BE2C (cell line): ENCODE results near the gene RNGTT.

Source experiments
- DNase-seq: peaks from one replicate; pipeline ENCODE4 v3.0.0-alpha.2; 2020
- H3K27me3 ChIP-seq: fragments of 250-450 bp; sonication (Bioruptor Pico); 2 replicates; pipeline ENCODE4 v1.5.1; 2020; ENCODE audit warnings: mild to moderate bottlenecking
- H3K36me3 ChIP-seq: fragments of 250-450 bp; sonication (Bioruptor Pico); 2 replicates; pipeline ENCODE4 v1.5.1; 2020; ENCODE audit warnings: mild to moderate bottlenecking
- H3K4me1 ChIP-seq: fragments of 250-450 bp; sonication (Bioruptor Pico); 2 replicates; pipeline ENCODE4 v1.5.1; 2020
- H3K4me3 ChIP-seq: 2 replicates; pipeline ENCODE4 v1.5.1; 2011; ENCODE audit warnings: low read depth, low read length
- H3K9me3 ChIP-seq: fragments of 250-450 bp; sonication (Bioruptor Pico); 2 replicates; pipeline ENCODE4 v1.5.1; 2020
- CTCF ChIP-seq: IDR thresholded peaks from 2 replicates; pipeline ENCODE4 v1.5.1; 2012; ENCODE audit warnings: mild to moderate bottlenecking, low read depth, low read length

Gene RNGTT

GRCh38 chr6:88662653-88663174, 300.7 kb downstream of the RNGTT start:
- no peaks in the 10 kb centered on the region for H3K9me3 ChIP-seq
- no peak for TF ChIP-seq CTCF
- no peak for DNase-seq
- no peak overlapping the region for H3K4me3 ChIP-seq
- no peaks in the 10 kb centered on the region for H3K36me3 ChIP-seq
- H3K4me1 ChIP-seq, result 0 out of 2 replicates have a peak, but pooled peaks cover 3% of the 10 kb centered on the region
- H3K27me3 ChIP-seq, result no peaks in the 10 kb centered on the region

DNA sequence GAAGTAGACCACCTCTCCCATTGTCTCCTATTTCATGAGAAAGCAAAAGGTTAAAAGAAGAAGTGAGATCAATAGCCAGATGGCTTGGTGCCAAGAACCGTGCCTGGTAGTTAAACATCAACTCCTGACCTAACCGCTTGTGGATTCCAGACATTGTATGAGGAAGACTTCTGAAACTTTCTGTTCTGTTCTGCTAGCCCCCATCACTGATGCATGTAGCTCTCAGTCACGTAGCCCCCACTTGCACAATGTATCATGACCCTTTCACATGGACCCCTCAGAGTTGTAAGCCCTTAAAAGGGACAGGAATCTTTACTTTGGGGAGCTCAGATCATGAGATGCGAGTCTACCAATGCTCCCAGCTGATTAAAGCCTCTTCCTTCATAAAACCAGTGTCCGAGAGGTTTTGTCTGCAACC, 301.2 kb downstream of the RNGTT start:
- H3K36me3 ChIP-seq, result no peaks in the 10 kb centered on the region
- no peak overlapping the region for H3K4me3 ChIP-seq
- DNase-seq, result no peak
- no peaks in the 10 kb centered on the region for H3K27me3 ChIP-seq
- no peaks in the 10 kb centered on the region for H3K9me3 ChIP-seq
- H3K4me1 ChIP-seq, result 0 out of 2 replicates have a peak, but pooled peaks cover 3% of the 10 kb centered on the region
- TF ChIP-seq CTCF, result no peak

- no peaks in the 10 kb centered on the region for H3K9me3 ChIP-seq
- H3K4me1 ChIP-seq, result 0 out of 2 replicates have a peak, but pooled peaks cover 3% of the 10 kb centered on the region
- no peaks in the 10 kb centered on the region for H3K36me3 ChIP-seq
- TF ChIP-seq CTCF, result no peak
- DNase-seq, result no peak
- no peak overlapping the region for H3K4me3 ChIP-seq
- H3K27me3 ChIP-seq, result no peaks in the 10 kb centered on the region
Measured at GRCh38 chr6:88661136-88661535, 302.3 kb downstream of the RNGTT start.

GRCh38 chr6:88655586-88655985, 307.8 kb downstream of the RNGTT start:
- Histone ChIP-seq H3K4me1 (0 out of 2 replicates have a peak, but pooled peaks cover 3% of the 10 kb centered on the region), H3K4me3 (no peak overlapping the region), H3K27me3 (no peaks in the 10 kb centered on the region), H3K9me3 (no peaks in the 10 kb centered on the region), H3K36me3 (no peaks in the 10 kb centered on the region)
- no peak for TF ChIP-seq CTCF
- no peak for DNase-seq

DNA sequence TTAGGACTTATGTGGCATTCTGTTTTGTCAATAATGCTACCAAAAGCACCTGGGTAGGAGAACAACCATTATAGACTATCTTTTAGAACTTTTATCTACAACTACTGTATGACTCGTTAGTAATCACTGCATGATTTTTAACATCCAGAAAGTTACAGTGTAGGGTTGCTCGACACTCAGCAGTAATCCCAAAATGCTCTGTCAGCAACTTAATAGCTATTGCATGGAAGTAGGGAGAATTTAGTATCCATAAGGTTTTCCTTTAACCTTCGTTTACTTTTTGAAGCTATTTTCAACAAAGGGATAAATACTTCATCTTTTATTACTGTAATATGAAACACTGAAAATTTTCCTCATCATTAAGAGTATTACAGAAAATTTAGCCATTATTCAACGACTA, 309.5 kb downstream of the RNGTT start:
- no peaks in the 10 kb centered on the region for H3K9me3 ChIP-seq
- 0 out of 2 replicates have a peak, but pooled peaks cover 3% of the 10 kb centered on the region for H3K4me1 ChIP-seq
- DNase-seq, result no peak
- H3K27me3 ChIP-seq, result no peaks in the 10 kb centered on the region
- no peak for TF ChIP-seq CTCF
- H3K36me3 ChIP-seq, result no peaks in the 10 kb centered on the region
- H3K4me3 ChIP-seq, result no peak overlapping the region

GRCh38 chr6:88651400-88651799, 312.0 kb downstream of the RNGTT start:
- no peaks in the 10 kb centered on the region for H3K36me3 ChIP-seq
- TF ChIP-seq CTCF, result no peak
- H3K9me3 ChIP-seq, result no peaks in the 10 kb centered on the region
- no peaks in the 10 kb centered on the region for H3K27me3 ChIP-seq
- H3K4me3 ChIP-seq, result no peak overlapping the region
- no peaks in the 10 kb centered on the region for H3K4me1 ChIP-seq
- no peak for DNase-seq
